Activated T-cell treated with anti-CD3 and anti-CD28 coated beads, Interleukin-2, amount 50 U/mL, for 24 hours (primary cell): ENCODE data around the gene TNRC6C.
"Not testable (repeated sequence)": the region's sequence is repeated elsewhere in the genome, so short reads cannot be mapped to it uniquely, and the experiment has no call there.

Experiments used
- DNase-seq: peaks from one replicate; pipeline ENCODE4 v3.0.0-alpha.2; 2020
- H3K27ac Mint-ChIP-seq: 2 replicates; pipeline ENCODE4 v1.8.0; 2020; ENCODE audit warnings: mild to moderate bottlenecking, mixed read lengths
- H3K27me3 Mint-ChIP-seq: 2 replicates; pipeline ENCODE4 v1.8.0; 2020; ENCODE audit warnings: mixed read lengths
- H3K36me3 Mint-ChIP-seq: 2 replicates; pipeline ENCODE4 v1.8.0; 2020; ENCODE audit warnings: low read depth, mixed read lengths
- H3K4me1 Mint-ChIP-seq: 2 replicates; pipeline ENCODE4 v1.8.0; 2020; ENCODE audit warnings: low read depth, mixed read lengths
- H3K4me3 Mint-ChIP-seq: 2 replicates; pipeline ENCODE4 v1.8.0; 2020; ENCODE audit warnings: mild to moderate bottlenecking, moderate library complexity, mixed read lengths
- H3K9me3 Mint-ChIP-seq: 2 replicates; pipeline ENCODE4 v1.8.0; 2020; ENCODE audit warnings: mixed read lengths

Gene TNRC6C

GRCh38 chr17:78133179-78133951 is 174.9 kb downstream of the TNRC6C start:
- Mint-ChIP-seq H3K4me3 (peak overlapping the region; percentile 93), H3K27ac (peak overlapping the region; percentile 79), H3K27me3 (no peaks in the 10 kb centered on the region), H3K36me3 (peaks cover 65% of the 10 kb centered on the region), H3K9me3 (no peaks in the 10 kb centered on the region), H3K4me1 (peaks cover 80% of the 10 kb centered on the region)
- no peak for DNase-seq

DNA sequence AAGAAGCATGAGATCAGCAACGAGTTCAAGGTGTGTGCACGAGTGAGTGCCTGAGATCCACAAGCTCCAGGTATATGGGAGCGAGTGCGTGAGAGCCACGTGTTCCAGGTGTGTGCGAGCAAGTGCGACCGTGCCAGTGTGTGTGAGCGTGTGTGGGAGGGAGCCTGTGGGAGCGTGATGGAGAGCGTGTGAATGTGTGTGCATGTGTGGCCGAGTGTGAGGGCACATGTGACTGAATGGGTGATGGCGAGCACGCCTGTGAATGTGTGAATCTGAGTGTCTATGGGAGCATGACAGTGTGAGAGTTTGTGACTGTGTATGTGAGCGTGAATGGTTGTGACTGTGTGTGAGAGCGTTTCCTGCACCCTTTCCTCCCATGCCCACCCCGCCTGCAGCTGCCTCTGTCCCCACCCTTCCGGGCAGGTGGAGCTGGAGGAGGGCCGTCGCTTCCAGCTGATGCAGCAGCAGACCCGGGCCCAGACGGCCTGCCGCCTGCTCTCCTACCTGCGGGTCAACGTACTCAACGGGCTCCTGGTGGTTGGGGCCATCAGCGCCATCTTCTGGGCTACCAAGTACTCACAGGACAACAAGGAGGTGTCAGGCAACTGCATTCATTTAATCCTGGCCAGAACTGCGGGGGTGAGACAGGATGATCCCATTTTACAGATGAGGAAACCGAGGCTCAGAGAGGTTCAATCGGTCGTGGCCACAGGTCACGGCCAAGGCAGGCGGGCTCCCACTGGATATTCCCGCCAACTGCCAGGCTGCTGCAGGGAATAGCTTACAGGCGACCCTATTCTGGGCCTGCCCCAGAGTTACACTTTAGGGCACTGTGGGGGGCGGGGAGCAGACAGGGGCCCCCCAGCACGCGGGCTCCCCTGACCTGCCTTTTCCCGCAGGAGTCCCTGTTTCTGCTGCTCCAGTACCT is 175.7 kb downstream of the TNRC6C start:
- peaks cover 82% of the 10 kb centered on the region for H3K4me1 Mint-ChIP-seq
- H3K4me3 Mint-ChIP-seq, result peak overlapping the region; percentile 93
- H3K36me3 Mint-ChIP-seq, result peaks cover 73% of the 10 kb centered on the region
- no peaks in the 10 kb centered on the region for H3K27me3 Mint-ChIP-seq
- H3K27ac Mint-ChIP-seq, result peak overlapping the region; percentile 79
- H3K9me3 Mint-ChIP-seq, result no peaks in the 10 kb centered on the region
- peak; percentile 81 for DNase-seq

DNA sequence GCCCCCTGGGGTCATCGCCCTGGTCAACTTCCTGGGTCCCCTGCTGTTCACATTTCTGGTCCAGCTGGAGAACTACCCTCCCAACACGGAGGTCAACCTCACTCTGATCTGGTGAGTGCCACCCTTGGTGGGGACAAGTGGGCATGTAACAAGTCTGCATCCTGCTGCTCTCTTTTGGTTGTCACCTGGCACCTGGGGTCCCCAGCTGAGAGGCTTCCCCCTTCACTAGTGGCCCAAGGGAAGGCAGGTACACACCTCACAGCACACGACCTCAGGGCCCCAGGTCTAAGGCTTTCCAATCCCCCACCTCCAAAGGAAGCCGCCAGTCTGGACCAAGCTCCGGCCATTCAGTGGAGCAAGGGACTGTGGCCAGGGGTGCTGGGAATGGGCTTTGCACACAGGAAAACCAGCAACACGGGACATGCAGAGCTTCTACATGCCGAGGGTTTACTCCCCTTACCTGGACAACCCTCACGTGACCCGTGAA is 176.4 kb downstream of the TNRC6C start:
- no peaks in the 10 kb centered on the region for H3K27me3 Mint-ChIP-seq
- H3K36me3 Mint-ChIP-seq, result peaks cover 77% of the 10 kb centered on the region
- H3K9me3 Mint-ChIP-seq, result no peaks in the 10 kb centered on the region
- peaks cover 78% of the 10 kb centered on the region for H3K4me1 Mint-ChIP-seq
- DNase-seq, result peak; percentile 30
- H3K4me3 Mint-ChIP-seq, result peak overlapping the region; percentile 93
- no peak overlapping the region for H3K27ac Mint-ChIP-seq

DNA sequence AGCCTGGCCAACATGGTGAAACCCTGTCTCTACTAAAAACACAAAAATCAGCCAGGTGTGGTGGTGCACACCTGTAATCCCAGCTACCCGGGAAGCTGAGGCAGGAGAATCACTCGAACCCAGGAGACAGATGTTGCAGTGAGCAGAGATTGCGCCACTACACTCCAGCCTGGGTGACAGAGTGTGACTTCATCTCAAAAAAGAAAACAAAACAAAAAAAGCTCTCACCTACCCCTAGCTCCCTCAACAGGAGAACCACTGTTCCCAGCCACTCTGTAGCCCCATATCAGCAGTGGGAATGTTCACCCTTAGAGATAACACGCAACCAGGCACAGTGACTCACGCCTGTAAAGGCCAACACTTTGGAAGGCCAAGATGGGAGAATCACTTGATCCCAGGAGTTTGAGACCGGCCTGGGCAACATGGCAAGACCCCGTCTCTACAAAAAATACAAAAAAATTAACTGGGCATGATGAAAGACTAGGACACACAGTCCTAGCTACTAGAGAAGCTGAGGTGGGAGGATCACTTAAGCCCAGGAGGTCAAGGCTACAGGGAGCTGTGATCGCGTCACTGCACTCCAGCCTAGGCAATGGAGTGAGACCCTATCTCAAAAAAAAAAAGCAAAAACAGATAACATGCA is 177.5 kb downstream of the TNRC6C start:
- peaks cover 77% of the 10 kb centered on the region for H3K36me3 Mint-ChIP-seq
- no peaks in the 10 kb centered on the region for H3K27me3 Mint-ChIP-seq
- H3K4me1 Mint-ChIP-seq, result peaks cover 73% of the 10 kb centered on the region
- H3K9me3 Mint-ChIP-seq, result no peaks in the 10 kb centered on the region
- H3K27ac Mint-ChIP-seq, result peak overlapping the region; percentile 53
- H3K4me3 Mint-ChIP-seq, result no peak overlapping the region
- DNase-seq, result no peak

DNA sequence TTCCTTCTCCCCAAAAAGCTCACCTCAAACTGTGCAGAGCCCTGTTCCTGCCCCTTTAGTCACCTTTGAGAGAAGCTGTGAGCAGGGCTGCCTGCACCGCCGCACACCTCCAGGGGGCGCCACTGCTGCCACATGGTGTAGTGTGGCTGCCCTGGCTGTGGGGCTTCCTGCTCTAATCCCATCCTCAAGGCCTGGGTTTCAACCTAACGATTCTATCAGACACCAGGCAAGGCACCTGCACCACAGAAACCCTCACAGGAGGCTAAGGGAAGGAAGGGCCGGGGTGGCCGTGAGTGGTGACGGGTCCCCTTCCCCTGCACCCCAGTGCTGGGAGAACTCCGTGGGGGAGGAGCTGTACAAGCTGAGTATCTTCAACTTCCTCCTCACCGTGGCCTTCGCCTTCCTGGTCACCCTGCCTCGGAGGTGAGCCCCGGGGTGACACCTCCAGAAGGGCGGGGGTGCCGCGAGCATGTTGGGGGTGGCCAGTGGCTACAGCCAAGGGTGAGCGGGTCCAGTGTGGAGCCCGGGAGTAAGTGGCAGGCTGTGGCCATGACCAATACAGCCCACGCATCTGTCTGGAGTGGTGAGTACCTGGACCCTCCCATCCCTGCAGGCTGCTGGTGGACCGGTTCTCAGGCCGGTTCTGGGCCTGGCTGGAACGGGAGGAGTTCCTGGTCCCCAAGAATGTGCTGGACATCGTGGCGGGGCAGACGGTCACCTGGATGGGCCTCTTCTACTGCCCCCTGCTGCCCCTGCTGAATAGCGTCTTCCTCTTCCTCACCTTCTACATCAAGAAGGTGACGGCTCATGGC is 179.1 kb downstream of the TNRC6C start:
- Mint-ChIP-seq H3K27ac (peak overlapping the region; percentile 51), H3K27me3 (no peaks in the 10 kb centered on the region), H3K36me3 (peaks cover 87% of the 10 kb centered on the region), H3K9me3 (no peaks in the 10 kb centered on the region), H3K4me3 (no peak overlapping the region), H3K4me1 (peaks cover 83% of the 10 kb centered on the region)
- DNase-seq, result peak; percentile 75

GRCh38 chr17:78138204-78139060 is 179.9 kb downstream of the TNRC6C start:
- peaks cover 81% of the 10 kb centered on the region for H3K36me3 Mint-ChIP-seq
- DNase-seq, result peak; percentile 34

GRCh38 chr17:78139861-78140168 is 181.3 kb downstream of the TNRC6C start:
- H3K27ac Mint-ChIP-seq, result peak overlapping the region; percentile 88
- not testable (repeated sequence) for DNase-seq, H3K9me3 Mint-ChIP-seq, H3K27me3 Mint-ChIP-seq
- peaks cover 72% of the 10 kb centered on the region for H3K4me1 Mint-ChIP-seq
- H3K4me3 Mint-ChIP-seq, result peak overlapping the region; percentile 6
- peaks cover 68% of the 10 kb centered on the region for H3K36me3 Mint-ChIP-seq

More at GRCh38 chr17:78138204-78139060, 179.9 kb downstream of the TNRC6C start:
- H3K27ac Mint-ChIP-seq, result peak overlapping the region; percentile 55
- H3K9me3 Mint-ChIP-seq, result no peaks in the 10 kb centered on the region
- H3K4me3 Mint-ChIP-seq, result no peak overlapping the region
- H3K4me1 Mint-ChIP-seq, result peaks cover 80% of the 10 kb centered on the region
- H3K27me3 Mint-ChIP-seq, result no peaks in the 10 kb centered on the region

- Mint-ChIP-seq H3K27ac (peak overlapping the region; percentile 88), H3K4me1 (peaks cover 66% of the 10 kb centered on the region), H3K9me3 (no peaks in the 10 kb centered on the region), H3K36me3 (peaks cover 62% of the 10 kb centered on the region), H3K4me3 (peak overlapping the region; percentile 6), H3K27me3 (no peaks in the 10 kb centered on the region)
- peak; percentile 96 for DNase-seq
These were observed 181.9 kb downstream of the TNRC6C start for GRCh38 chr17:78140169-78141051.

DNA sequence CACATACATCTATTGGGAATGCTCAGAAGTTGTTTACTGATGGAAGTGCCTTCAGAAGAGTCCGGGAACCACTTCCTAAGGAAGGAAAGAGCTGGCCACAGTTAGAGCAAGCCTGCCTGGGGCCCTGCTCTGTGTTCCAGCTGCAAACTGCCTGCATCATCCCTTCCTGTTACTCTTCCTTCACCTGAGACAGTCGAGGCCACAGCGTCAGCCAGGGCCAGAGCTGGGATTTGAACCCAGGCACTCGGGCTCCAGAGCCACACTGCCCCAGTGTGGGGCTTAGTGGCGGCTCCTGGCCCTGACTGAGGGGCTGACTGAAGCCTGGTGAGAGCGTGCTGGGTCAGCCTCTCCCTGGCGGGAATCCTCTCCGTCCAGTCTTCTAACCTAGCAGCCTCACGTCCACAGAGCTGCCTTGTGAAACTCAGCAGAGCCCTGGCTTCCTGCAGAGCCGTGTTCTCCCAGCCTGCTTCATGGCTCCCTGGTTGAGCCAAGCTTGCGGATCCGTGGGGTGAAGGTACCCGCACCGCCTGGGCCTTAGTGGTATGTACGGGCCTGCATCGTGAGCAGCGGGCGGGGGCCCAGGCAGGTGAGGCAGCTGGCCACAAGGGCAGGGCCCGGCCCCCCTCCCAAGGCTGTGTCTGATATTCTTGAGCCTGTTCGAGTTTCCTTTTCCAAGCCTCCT is 183.1 kb downstream of the TNRC6C start:
- Mint-ChIP-seq H3K4me3 (no peak overlapping the region), H3K27ac (peak overlapping the region; percentile 50), H3K9me3 (no peaks in the 10 kb centered on the region), H3K27me3 (no peaks in the 10 kb centered on the region), H3K4me1 (peaks cover 56% of the 10 kb centered on the region), H3K36me3 (peaks cover 50% of the 10 kb centered on the region)
- DNase-seq, result no peak

GRCh38 chr17:78142119-78142861 is 183.8 kb downstream of the TNRC6C start:
- Mint-ChIP-seq H3K9me3 (no peaks in the 10 kb centered on the region), H3K27me3 (no peaks in the 10 kb centered on the region), H3K27ac (peak overlapping the region; percentile 26), H3K4me3 (no peak overlapping the region), H3K36me3 (peaks cover 43% of the 10 kb centered on the region), H3K4me1 (peaks cover 50% of the 10 kb centered on the region)
- no peak for DNase-seq

- no peak overlapping the region for H3K4me3 Mint-ChIP-seq
- DNase-seq, result no peak
- no peaks in the 10 kb centered on the region for H3K9me3 Mint-ChIP-seq
- peaks cover 33% of the 10 kb centered on the region for H3K36me3 Mint-ChIP-seq
- no peaks in the 10 kb centered on the region for H3K27me3 Mint-ChIP-seq
- H3K27ac Mint-ChIP-seq, result peak overlapping the region; percentile 61
- H3K4me1 Mint-ChIP-seq, result peaks cover 47% of the 10 kb centered on the region
These were observed 185.0 kb downstream of the TNRC6C start for GRCh38 chr17:78143214-78144146.
